HG03558 (cell line): ENCODE data around the gene SH3RF1.

Source experiments
- ATAC-seq: cut with Tn5 transposase; IDR thresholded peaks from one replicate; pipeline ENCODE4 v1.9.1; 2021; ENCODE audit warnings: moderate number of reproducible peaks; ENCODE audit not compliant: unreplicated experiment; ENCODE audit errors: extremely low read depth

SH3RF1 gene

GRCh38 chr4:169253113-169253671 lies 17.6 kb downstream of the SH3RF1 start:
- ATAC-seq = no peak

GRCh38 chr4:169252339-169253112 lies 18.2 kb downstream of the SH3RF1 start:
- no peak for ATAC-seq

GRCh38 chr4:169251291-169252235 lies 19.2 kb downstream of the SH3RF1 start:
- ATAC-seq = no peak

GRCh38 chr4:169250796-169251195 lies 20.0 kb downstream of the SH3RF1 start:
- no peak for ATAC-seq

GRCh38 chr4:169249999-169250398 lies 20.8 kb downstream of the SH3RF1 start:
- no peak for ATAC-seq

GRCh38 chr4:169249214-169249973 lies 21.4 kb downstream of the SH3RF1 start:
- ATAC-seq = peak; percentile 44

- ATAC-seq = no peak
Measured at GRCh38 chr4:169248645-169249044, 22.1 kb downstream of the SH3RF1 start.

GRCh38 chr4:169246957-169247396 lies 23.8 kb downstream of the SH3RF1 start:
- no peak for ATAC-seq

GRCh38 chr4:169246279-169246678 lies 24.5 kb downstream of the SH3RF1 start:
- no peak for ATAC-seq

GRCh38 chr4:169245061-169245460 lies 25.7 kb downstream of the SH3RF1 start:
- ATAC-seq = no peak

- ATAC-seq = no peak
Measured at GRCh38 chr4:169243825-169244609, 26.7 kb downstream of the SH3RF1 start.

- ATAC-seq = no peak
Measured at GRCh38 chr4:169241464-169241863, 29.3 kb downstream of the SH3RF1 start.

GRCh38 chr4:169239221-169239905 lies 31.4 kb downstream of the SH3RF1 start:
- ATAC-seq = no peak

GRCh38 chr4:169238445-169238844 lies 32.3 kb downstream of the SH3RF1 start:
- ATAC-seq = no peak

GRCh38 chr4:169236873-169237626 lies 33.7 kb downstream of the SH3RF1 start:
- ATAC-seq = no peak

- no peak for ATAC-seq
Measured at GRCh38 chr4:169236078-169236477, 34.7 kb downstream of the SH3RF1 start.

GRCh38 chr4:169234137-169234855 lies 36.5 kb downstream of the SH3RF1 start:
- no peak for ATAC-seq
